CMK (cell line): ENCODE data around the gene COL25A1.

ENCODE experiments used
- DNase-seq: peaks from one replicate; pipeline ENCODE4 v3.0.0-alpha.2; 2010; ENCODE audit warnings: low read depth

COL25A1 gene

DNA sequence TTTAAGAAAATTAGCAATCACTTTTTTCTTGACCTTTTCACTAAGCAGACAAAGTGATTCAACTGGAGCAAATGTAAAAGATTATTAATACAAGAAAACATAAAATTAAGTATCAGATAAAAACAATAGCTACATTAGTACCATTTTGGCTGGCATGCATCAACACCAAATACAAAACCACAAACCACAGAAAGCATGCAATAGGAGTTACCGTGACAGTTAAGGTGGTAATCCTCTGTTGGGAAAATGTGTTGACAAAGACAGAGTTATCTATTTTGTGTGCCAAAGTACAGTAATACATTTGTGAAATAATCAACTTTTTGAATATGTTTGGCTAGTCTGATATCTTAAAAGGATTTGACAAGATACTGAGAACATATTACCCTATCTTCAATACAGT is 449.8 kb downstream of the COL25A1 start:
- DNase-seq, result no peak

DNA sequence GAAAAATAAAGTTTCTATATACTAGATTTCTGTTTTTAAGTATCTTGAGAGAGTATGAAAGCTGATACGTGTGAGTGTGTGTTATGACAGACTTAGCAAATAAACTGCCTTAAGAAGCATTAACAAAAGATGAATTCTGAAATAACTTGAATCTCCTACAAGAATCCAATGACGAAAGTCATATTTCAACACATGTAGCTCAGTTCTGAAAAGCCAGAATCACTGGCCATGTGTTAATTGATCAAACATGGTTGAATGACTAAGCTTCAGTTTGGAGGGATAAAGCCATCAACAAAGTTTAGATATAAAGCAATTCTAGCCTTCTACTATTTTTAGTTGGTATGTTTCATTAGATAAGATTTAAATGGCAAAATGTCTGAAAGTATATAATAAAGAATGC is 451.1 kb downstream of the COL25A1 start:
- no peak for DNase-seq

DNA sequence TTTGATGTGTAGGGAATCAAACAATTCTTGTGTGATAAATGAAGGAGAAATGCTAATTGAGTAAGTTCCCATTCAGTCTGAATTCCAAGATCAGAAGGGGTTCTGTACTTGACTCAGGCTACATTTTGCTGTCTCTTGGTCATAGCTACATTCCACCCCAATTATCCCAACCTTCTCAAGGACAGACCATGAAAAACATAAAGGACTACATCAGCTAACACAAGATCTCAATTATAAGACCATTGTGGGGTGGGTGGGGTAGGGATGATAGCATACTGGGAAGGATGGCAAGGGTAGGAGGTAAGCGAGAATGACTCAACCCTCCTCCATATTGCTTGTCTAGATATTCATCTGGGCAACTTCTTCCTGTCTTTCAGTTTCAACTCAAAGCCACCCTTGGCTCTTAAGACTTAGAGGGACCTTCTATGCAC is 452.2 kb downstream of the COL25A1 start:
- peak; percentile 25 for DNase-seq

- DNase-seq, result no peak
Observed at GRCh38 chr4:108849611-108850168, 452.8 kb downstream of the COL25A1 start.

DNA sequence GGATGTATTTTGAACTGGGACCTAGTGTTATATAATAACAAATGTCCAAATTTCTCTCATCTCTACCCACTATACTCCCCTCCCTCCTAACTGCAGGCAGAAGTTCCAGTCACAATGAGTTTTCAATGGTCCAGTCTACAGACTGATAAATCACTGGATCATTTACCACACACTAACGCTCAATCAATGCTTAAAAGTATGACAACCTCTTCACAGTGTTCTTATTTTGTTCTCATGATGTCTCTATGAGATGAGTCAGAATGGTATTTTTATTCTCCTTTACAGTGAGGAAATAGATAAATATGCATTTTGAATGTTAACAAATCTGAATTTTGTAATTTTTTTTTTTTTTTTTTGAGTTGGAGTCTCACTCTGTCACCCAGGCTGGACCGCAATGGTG is 455.9 kb downstream of the COL25A1 start:
- no peak for DNase-seq

DNA sequence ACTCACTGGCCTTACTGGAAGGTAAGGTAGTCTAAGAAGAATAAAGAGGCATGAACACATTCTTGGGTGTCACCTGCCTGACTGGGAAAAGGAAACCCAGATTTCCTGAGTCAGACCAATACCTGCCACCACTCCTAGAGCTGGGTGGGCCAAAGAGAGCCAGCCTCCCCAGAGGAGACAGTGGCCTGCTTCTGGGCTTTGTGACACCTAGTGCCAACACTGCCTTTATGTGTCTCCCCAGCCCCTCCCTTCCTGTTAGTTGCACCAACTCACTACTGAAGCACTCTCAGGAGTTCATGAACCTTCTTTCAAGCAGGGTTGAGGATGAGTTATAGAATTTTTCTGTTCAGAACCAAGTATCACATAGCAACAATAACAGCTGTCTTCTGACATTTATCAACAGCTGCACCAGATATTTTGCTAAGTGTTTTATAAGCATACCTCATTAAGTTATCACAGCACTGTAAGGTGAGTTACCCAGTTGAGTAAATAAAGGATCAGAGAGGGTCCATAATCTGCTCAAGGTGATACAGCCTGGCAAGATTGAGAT is 462.0 kb downstream of the COL25A1 start:
- DNase-seq, result no peak

- no peak for DNase-seq
Observed at GRCh38 chr4:108839333-108839732, 463.1 kb downstream of the COL25A1 start.

DNA sequence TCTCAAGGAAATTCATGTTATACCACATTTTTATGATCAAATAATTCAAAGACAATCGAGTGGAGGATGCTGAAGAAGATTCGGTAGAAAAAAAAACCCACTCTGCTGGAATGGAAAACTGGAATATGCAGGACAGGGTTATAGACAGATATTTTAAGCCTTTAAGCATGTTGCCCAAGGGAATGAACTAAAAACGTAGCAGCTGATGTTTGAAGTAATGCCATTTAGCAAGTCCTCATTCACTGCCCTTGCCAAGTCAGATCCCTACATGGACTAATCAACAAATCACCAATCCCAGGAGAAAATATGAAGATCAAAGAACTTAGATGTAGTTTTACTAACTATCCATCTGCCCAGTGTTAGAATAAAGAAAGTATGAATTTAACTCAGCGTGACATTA is 464.0 kb downstream of the COL25A1 start:
- no peak for DNase-seq

- no peak for DNase-seq
Observed at GRCh38 chr4:108834835-108835384, 467.5 kb downstream of the COL25A1 start.

GRCh38 chr4:108834166-108834834 is 468.2 kb downstream of the COL25A1 start:
- no peak for DNase-seq

DNA sequence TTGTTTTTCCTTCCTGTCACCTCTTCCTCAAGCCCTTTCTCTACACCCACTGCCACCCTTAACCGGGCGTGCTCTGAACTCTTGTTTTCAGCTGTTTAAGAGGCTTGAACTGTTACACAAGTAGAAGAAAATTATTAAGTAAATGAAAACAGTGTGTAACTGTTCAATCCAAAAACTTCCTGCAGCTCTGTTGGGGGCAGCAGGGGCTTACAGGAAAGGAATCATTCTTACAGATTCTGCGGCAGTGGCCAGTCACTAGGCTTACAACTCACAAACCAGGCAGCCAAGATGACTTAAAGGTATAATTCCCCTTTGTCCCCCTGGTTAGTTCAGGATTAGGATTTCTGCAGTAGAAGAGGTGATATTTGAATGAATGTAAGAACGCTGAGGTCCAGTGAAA is 469.4 kb downstream of the COL25A1 start:
- DNase-seq, result no peak

DNA sequence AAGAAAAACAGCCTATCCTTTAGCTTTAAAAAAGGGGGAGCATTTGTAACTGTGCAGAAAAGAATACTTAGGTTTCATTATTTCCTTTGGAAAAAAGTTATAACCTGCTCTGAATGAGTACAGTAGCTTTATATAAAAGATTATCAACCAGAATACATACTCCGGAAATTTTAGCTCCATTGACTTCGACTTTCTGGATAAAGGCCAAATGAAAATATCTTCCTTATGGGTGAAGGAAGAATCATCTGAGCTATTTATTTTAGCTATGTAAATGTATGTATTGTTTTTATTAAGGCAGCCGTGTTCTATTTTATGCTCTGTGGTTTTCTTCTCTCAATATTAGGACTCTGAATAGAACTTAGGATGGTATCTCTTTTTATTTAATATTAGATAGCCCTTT is 470.6 kb downstream of the COL25A1 start:
- DNase-seq, result no peak

GRCh38 chr4:108831291-108831690 is 471.2 kb downstream of the COL25A1 start:
- DNase-seq, result no peak

- no peak for DNase-seq
Observed at GRCh38 chr4:108830509-108831244, 471.8 kb downstream of the COL25A1 start.

GRCh38 chr4:108829966-108830492 is 472.4 kb downstream of the COL25A1 start:
- no peak for DNase-seq

DNA sequence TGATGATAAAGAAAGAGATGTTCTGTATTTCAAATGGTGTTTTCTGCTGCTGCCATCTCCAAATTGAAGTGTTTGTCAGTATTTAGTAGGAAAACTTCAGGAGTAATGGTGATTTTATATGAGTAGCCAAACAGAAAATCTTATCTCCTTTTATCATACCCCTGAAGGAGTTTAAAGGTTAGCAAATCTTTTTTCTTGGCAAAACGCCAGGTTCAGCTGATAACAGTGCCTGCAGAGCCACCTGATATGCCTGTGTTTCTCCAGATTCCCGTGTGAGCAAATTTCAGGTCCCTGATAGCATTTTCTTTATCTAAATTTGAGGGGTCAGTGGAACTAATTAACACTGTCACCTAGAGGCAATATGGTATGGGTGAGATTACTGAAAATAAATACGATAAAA is 473.8 kb downstream of the COL25A1 start:
- DNase-seq, result no peak

DNA sequence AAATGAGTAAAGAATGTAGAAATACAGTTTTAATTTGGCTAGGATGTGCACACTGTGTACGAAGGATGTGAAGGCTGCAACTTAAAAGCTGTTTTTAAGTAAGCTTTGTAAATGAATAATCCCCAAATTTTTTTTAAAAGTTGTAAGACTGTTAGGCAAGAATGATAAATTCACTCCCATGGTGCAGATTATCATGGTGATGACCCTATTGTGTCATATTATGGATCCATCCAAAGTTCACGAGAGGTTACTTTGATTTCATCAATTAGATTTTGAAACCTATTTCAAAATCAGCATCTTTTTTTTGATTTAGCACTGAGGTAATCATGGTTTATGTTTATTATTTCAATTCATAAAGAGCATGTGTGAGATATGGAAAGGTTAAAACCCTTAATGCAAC is 476.7 kb downstream of the COL25A1 start:
- DNase-seq, result no peak

GRCh38 chr4:108821351-108821930 is 481.0 kb downstream of the COL25A1 start:
- DNase-seq, result no peak

GRCh38 chr4:108820492-108821350 is 481.7 kb downstream of the COL25A1 start:
- DNase-seq, result no peak

DNA sequence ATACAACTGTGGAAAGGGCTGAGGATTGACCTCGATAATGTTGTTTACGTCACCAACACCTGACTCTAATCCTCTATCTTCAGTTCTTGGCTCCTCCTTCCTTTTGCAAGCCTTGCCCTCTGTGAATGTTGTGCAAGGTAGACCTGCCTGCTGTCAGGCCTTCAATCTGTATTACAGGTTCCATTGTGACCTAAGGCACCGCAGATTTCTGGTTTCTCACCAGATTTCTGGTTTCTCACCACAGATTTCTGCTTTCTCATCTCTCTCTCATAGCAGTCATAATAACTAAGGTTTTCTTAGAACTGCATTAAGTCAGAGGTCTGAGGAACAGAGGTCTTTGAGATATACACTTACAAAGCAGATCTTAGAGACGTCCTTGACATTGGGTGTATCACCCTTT is 488.1 kb downstream of the COL25A1 start:
- DNase-seq, result no peak

GRCh38 chr4:108813261-108813660 is 489.2 kb downstream of the COL25A1 start:
- no peak for DNase-seq
